HEK293T (cell line): ENCODE measurements around the gene REEP6.
"Not testable (repeated sequence)": the region's sequence is repeated elsewhere in the genome, so short reads cannot be mapped to it uniquely, and the experiment has no call there.

ENCODE experiments used
- CTCF ChIA-PET: fragments of 350-600 bp; formaldehyde crosslinking; extraction: SDS; loops from one replicate; lab custom pipeline; 2021; ENCODE audit warnings: antibody characterized with exemption, inconsistent platforms; lab: Yijun Ruan, JAX
- POLR2A ChIA-PET: fragments of 350-600 bp; formaldehyde crosslinking; extraction: SDS; loops from one replicate; lab custom pipeline; 2020; ENCODE audit warnings: antibody characterized with exemption, inconsistent platforms; lab: Yijun Ruan, JAX
- DNase-seq: peaks from one replicate; pipeline ENCODE4 v3.0.0; 2012; ENCODE audit warnings: mixed read lengths; ENCODE audit errors: extremely low spot score
- ARNT ChIP-seq: fragments of 450-650 bp; IDR thresholded peaks from 2 replicates; pipeline ENCODE4 v1.6.1; 2017; ENCODE audit warnings: mild to moderate bottlenecking
- BHLHE40 ChIP-seq: fragments of 450-650 bp; IDR thresholded peaks from 2 replicates; pipeline ENCODE4 v1.6.1; 2016; ENCODE audit warnings: mild to moderate bottlenecking, moderate library complexity, borderline replicate concordance
- CTBP1 ChIP-seq: fragments of 450-650 bp; IDR thresholded peaks from 2 replicates; pipeline ENCODE4 v1.6.1; 2016; ENCODE audit warnings: borderline replicate concordance
- ELF4 ChIP-seq: fragments of 450-650 bp; IDR thresholded peaks from 2 replicates; pipeline ENCODE4 v1.6.1; 2017; ENCODE audit warnings: antibody characterized with exemption
- FOXA1 ChIP-seq: fragments of 450-650 bp; IDR thresholded peaks from 2 replicates; pipeline ENCODE4 v1.6.1; 2016; ENCODE audit warnings: mild to moderate bottlenecking
- FOXK2 ChIP-seq: fragments of 450-650 bp; IDR thresholded peaks from 2 replicates; pipeline ENCODE4 v1.6.1; 2016; ENCODE audit warnings: mild to moderate bottlenecking
- FOXM1 ChIP-seq: fragments of 450-650 bp; IDR thresholded peaks from 2 replicates; pipeline ENCODE4 v1.6.1; 2017; ENCODE audit warnings: mild to moderate bottlenecking, borderline replicate concordance
- HDGF ChIP-seq: fragments of 450-650 bp; IDR thresholded peaks from 2 replicates; pipeline ENCODE4 v1.6.1; 2017; ENCODE audit warnings: antibody characterized with exemption, borderline replicate concordance
- L3MBTL2 ChIP-seq: fragments of 450-650 bp; conservative IDR thresholded peaks from 2 replicates; pipeline ENCODE4 v1.6.1; 2016; ENCODE audit warnings: mild to moderate bottlenecking
- LEF1 ChIP-seq: fragments of 450-650 bp; IDR thresholded peaks from 2 replicates; pipeline ENCODE4 v1.6.1; 2017; ENCODE audit warnings: mild to moderate bottlenecking, borderline replicate concordance
- NFRKB ChIP-seq: fragments of 450-650 bp; IDR thresholded peaks from 2 replicates; pipeline ENCODE4 v1.6.1; 2016; ENCODE audit warnings: mild to moderate bottlenecking, moderate library complexity
- SP1 ChIP-seq: fragments of 450-650 bp; IDR thresholded peaks from 2 replicates; pipeline ENCODE4 v1.6.1; 2017
- SUZ12 ChIP-seq: fragments of 450-650 bp; IDR thresholded peaks from 2 replicates; pipeline ENCODE4 v1.6.1; 2016; ENCODE audit warnings: mild to moderate bottlenecking
- TARDBP ChIP-seq: fragments of 450-650 bp; IDR thresholded peaks from 2 replicates; pipeline ENCODE4 v1.6.1; 2016
- ZNF384 ChIP-seq: fragments of 450-650 bp; IDR thresholded peaks from 2 replicates; pipeline ENCODE4 v1.6.1; 2016
- TF ChIP-seq, protein P1 (sequence below): fragments of 450-650 bp; IDR thresholded peaks from 2 replicates; pipeline ENCODE4 v1.6.1; 2016

Gene REEP6

DNA sequence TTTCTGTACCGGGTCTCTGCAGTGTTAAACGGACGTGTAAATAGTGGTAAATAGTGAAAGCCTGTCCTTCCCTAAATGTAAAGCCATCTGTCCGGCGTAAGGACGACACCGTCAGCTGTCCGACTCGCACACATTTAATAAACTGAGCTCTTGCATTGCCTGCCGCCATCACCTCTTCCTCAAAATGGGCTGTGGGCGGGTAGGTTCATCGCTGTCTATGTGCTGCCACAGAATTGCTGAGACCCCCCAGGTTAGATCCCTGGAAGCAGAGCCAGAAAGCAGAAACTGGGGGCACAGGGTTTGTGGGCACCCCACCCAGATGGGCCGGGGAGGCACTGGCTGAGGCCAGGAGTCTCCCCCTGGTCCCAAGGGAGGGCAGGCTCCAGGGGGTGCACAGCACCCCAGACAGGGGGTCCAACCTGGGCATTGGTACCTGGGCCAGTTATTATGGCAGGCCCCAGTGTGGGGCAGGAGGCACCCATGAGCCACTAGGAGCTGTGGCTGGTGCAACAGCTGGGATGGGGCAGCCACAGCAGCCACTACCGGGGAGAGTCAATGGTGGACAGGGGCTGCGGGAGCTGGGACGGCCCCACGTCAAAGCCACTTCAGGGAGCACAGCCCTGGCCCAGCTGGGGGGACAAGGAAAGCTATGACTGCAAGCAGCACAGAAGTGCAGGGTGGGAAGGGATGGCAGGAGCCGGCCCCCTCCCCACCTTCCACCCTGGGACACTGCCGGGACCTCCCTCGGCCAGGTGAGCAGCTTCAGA is 17.7 kb upstream of the REEP6 start:
- TF ChIP-seq TARDBP (no peak), NFRKB (no peak), CTBP1 (no peak), SUZ12 (no peak), HDGF (no peak), L3MBTL2 (no peak)
- ChIA-PET CTCF (no interaction called here), POLR2A (interaction anchor here (1.1 to 2.6 kb wide), 3 partner anchors 18 to 204 kb away, joined by 4 to 7 read pairs (median 4); partner anchors contain the start of genes CIRBP and REEP6)
- DNase-seq: no peak

- CTCF ChIA-PET: no interaction called here
- TF ChIP-seq NFRKB: no peak
- no peak for TF ChIP-seq ARNT
- no peak for TF ChIP-seq LEF1
- TF ChIP-seq L3MBTL2: no peak
- TF ChIP-seq FOXA1: no peak
- TF ChIP-seq FOXK2: no peak
- TF ChIP-seq BHLHE40: no peak
- no peak for TF ChIP-seq ZNF384
- TF ChIP-seq TARDBP: no peak
- TF ChIP-seq ELF4: no peak
- TF ChIP-seq SUZ12: no peak
- no peak for TF ChIP-seq SP1
- no peak for TF ChIP-seq CTBP1
- TF ChIP-seq, protein P1, sequence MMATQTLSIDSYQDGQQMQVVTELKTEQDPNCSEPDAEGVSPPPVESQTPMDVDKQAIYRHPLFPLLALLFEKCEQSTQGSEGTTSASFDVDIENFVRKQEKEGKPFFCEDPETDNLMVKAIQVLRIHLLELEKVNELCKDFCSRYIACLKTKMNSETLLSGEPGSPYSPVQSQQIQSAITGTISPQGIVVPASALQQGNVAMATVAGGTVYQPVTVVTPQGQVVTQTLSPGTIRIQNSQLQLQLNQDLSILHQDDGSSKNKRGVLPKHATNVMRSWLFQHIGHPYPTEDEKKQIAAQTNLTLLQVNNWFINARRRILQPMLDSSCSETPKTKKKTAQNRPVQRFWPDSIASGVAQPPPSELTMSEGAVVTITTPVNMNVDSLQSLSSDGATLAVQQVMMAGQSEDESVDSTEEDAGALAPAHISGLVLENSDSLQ: no peak
- TF ChIP-seq HDGF: no peak
- no peak for TF ChIP-seq FOXM1
- DNase-seq: no peak
- POLR2A ChIA-PET: interaction anchor here (1.1 to 2.6 kb wide), 3 partner anchors 17 to 205 kb away, joined by 4 to 7 read pairs (median 4); partner anchors contain the start of genes CIRBP and REEP6
These were observed 16.8 kb upstream of the REEP6 start for GRCh38 chr19:1474011-1474764.

- no peak for DNase-seq
- TF ChIP-seq ARNT (no peak), NFRKB (no peak), CTBP1 (no peak), BHLHE40 (no peak), FOXM1 (no peak), HDGF (no peak), TARDBP (no peak), L3MBTL2 (no peak), FOXA1 (no peak), SUZ12 (no peak)
- TF ChIP-seq, protein P1: no peak
- CTCF ChIA-PET: no interaction called here
- POLR2A ChIA-PET: interaction anchor here (1.1 kb wide), 1 partner anchor 14 kb away, joined by 3 read pairs; no protein-coding TSS in a partner anchor
These were observed 16.1 kb upstream of the REEP6 start for GRCh38 chr19:1474765-1475351.

DNA sequence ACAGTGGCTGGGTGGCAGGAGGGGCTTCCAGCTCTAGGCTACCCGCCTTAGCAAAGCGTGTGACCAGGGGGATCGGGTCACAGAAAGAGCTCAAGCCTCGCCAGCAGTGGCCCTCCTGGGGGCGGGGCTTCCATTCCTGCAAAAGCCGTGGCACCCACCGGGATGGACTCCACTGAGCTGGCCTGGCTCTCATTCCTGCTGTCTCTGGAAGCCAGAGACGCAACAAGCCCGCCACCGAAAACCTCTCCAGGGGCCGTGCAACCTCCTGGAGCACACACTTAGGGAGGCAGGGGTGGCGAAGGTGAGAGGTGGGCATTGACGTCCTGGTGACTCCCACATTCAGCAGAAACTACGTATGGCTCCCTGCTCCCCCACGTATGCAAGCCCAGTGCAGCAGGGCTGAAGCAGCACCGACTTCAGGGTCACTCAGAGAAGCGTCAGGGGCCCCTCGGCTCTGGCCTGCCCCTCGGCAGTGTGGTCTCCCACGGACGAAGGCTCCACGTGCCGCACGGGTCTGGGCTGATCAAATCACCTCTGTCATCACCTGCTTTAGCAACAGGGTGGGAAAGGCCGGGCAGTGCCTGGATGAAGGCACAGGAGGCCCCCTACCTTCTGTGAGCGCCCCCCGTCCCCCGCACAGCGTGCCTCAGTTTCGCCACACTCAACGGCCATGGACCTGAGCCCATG is 15.1 kb upstream of the REEP6 start:
- no peak for TF ChIP-seq FOXK2
- TF ChIP-seq SP1: no peak
- TF ChIP-seq, protein P1: no peak
- no peak for TF ChIP-seq ARNT
- TF ChIP-seq FOXM1: no peak
- TF ChIP-seq BHLHE40: no peak
- no peak for TF ChIP-seq CTBP1
- TF ChIP-seq ELF4: no peak
- ChIA-PET POLR2A (interaction anchor here (1.1 kb wide), 1 partner anchor 13 kb away, joined by 3 read pairs; no protein-coding TSS in a partner anchor), CTCF (interaction anchor here (0.6 kb wide), 1 partner anchor 770 kb away, joined by 3 read pairs; no protein-coding TSS in a partner anchor)
- no peak for DNase-seq

DNA sequence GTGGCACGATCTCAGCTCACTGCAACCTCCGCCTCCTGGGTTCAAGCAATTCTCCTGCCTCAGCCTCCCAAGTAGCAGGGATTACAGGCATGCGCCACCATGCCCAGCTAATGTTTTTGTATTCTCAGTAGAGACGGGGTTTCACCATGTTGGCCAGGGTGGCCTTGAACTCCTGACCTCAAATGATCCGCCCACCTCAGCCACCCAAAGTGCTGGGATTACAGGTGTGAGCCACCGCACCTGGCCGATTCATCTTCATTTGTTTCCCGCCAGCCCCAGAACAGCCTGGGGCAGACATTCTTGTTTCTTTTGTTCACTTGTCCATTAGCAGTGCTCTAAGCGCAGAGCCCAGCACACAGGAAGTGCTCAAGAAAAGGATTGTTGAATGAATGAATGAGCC is 13.9 kb upstream of the REEP6 start:
- CTCF ChIA-PET, POLR2A ChIA-PET, DNase-seq: not testable (repeated sequence)
